Measurements from ENCODE around the gene ZMYM4.

The ZMYM4 gene

GRCh38 chr1:35274197-35274596, 5.7 kb downstream of the ZMYM4 start:
- DNase-seq (ENCODE audit: low read depth in 1 of 2, low spot score in 1 of 2), result no peak

DNA sequence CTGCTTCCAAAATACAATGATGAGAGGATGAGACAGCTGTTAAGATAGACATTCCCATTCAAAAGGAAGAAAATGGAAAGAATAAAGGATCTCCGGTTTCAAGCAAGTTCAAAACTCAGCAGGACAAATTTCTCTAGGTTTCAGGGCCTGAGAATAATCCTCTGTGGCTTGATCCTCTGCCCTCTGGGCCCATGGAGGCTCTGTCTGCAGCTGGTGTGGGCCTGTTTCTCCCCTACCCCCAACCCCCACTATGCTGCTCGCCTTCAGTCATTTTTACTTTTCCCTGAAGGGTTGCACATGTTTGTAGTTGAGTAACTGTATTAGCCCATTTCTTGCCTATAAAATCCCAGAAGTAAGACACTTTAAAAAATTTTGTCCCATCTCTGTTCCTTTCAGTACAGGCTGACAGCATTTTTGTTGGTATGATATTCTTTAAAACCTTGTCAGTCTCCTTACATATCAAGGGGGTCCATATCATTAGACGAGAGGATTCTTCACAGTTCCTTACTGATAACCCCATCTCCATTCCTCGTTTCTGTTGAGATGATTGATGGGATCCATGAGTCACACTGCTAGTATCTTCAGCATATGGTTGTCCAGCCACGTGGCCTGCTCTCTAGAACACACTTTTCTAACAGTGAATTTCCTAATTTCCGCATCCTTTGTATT, 10.5 kb downstream of the ZMYM4 start:
- no peak for DNase-seq (ENCODE audit: low read depth in 1 of 2, low spot score in 1 of 2)

- no peak for DNase-seq (ENCODE audit: low read depth in 1 of 2, low spot score in 1 of 2)
These were observed 11.0 kb downstream of the ZMYM4 start for GRCh38 chr1:35279555-35279904.

DNA sequence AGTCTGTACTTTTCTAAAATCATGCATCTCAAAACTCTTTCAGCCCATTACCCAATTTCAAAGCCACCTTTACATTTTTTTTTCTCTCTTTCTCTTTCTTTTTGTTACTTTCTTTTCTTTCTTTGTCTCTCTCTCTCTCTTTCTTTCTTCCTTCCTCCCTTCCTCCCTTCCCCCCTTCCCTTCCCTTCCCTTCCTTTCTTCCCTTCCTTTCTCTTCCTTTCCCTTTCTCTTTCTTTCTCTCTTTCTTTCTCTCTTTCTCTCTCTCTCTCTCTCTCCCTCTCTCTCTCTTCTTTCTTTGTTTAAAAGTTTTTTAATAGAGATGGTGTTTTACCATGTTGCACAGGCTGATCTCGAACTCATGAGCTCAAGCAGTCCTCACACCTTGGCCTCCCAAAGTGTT, 11.5 kb downstream of the ZMYM4 start:
- DNase-seq (ENCODE audit: low read depth in 1 of 2, low spot score in 1 of 2), result no peak

DNA sequence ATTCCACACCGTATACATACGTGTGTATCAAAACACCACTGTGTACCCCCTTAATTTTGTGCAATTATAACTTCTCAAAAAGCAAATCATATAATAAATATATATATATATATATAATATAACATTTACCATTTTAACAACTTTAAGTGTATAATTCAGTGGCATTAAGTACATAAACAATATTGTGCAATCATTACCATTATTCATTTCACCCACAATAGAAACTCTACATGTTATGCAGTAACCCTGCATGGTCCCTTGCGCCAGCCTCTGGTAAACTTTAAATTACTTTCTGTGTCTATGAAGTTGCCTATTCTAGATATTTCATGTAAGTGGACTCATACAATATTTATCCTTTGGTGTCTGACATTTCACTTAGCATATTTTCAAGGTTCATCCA, 13.1 kb downstream of the ZMYM4 start:
- no peak for DNase-seq (ENCODE audit: low read depth in 1 of 2, low spot score in 1 of 2)

GRCh38 chr1:35282172-35282571, 13.7 kb downstream of the ZMYM4 start:
- no peak for DNase-seq (ENCODE audit: low read depth in 1 of 2, low spot score in 1 of 2)

DNA sequence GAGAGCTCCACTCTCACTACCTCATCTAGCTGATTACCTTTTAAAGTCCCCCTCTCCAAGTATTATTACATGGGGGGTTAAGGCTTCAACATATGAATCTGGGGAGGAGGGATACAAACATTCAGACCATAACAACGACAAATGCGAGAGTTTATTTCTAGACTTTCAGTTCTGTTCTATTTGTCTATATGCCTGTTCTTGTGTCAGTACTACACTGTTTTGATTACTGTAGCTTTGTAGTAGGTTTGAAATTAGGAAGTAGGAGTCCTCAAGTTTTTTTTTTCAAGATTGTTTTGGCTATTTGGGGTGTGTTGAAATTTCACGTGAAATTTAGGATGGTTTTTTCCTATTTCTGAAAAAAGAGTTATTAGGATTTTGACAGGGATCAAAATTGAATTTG, 16.3 kb downstream of the ZMYM4 start:
- DNase-seq (ENCODE audit: low read depth in 1 of 2, low spot score in 1 of 2), result no peak

GRCh38 chr1:35285771-35286606, 17.5 kb downstream of the ZMYM4 start:
- no peak for DNase-seq (ENCODE audit: low read depth in 1 of 2, low spot score in 1 of 2)

GRCh38 chr1:35287807-35288640, 19.5 kb downstream of the ZMYM4 start:
- DNase-seq (ENCODE audit: low read depth in 1 of 2, low spot score in 1 of 2), result no peak

- no peak for DNase-seq (ENCODE audit: low read depth in 1 of 2, low spot score in 1 of 2)
These were observed 20.3 kb downstream of the ZMYM4 start for GRCh38 chr1:35288761-35289160.

GRCh38 chr1:35290452-35290851, 21.9 kb downstream of the ZMYM4 start:
- DNase-seq (ENCODE audit: low read depth in 1 of 2, low spot score in 1 of 2), result no peak

DNA sequence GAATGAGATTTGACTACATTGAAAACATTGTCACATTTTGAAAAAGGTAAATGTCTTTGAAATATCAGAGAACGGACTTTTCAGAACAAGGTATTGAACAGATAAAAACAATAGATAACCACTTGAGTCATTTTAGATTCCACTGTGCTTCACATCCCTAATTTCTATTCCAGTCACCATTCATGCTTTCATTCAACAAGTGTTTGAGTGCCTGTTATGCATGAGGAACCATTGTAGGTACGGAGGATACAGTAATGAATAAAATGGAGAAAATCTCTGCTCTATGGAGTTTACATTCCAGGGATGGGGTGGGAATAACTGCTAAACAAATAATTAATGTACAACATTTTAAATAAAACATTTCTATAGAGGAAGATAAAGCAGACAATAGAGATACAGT, 26.3 kb downstream of the ZMYM4 start:
- no peak for DNase-seq (ENCODE audit: low read depth in 1 of 2, low spot score in 1 of 2)

- DNase-seq (ENCODE audit: low read depth in 1 of 2, low spot score in 1 of 2), result no peak
These were observed 29.4 kb downstream of the ZMYM4 start for GRCh38 chr1:35297886-35298285.

GRCh38 chr1:35298464-35298863, 30.0 kb downstream of the ZMYM4 start:
- DNase-seq (ENCODE audit: low read depth in 1 of 2, low spot score in 1 of 2), result peak in 1 of 2 donors; percentile 4

- DNase-seq (ENCODE audit: low read depth in 1 of 2, low spot score in 1 of 2), result no peak
These were observed 31.9 kb downstream of the ZMYM4 start for GRCh38 chr1:35300376-35300775.

GRCh38 chr1:35301674-35302392, 33.3 kb downstream of the ZMYM4 start:
- no peak for DNase-seq (ENCODE audit: low read depth in 1 of 2, low spot score in 1 of 2)

- DNase-seq (ENCODE audit: low read depth in 1 of 2, low spot score in 1 of 2), result no peak
These were observed 36.9 kb downstream of the ZMYM4 start for GRCh38 chr1:35305383-35305782.

DNA sequence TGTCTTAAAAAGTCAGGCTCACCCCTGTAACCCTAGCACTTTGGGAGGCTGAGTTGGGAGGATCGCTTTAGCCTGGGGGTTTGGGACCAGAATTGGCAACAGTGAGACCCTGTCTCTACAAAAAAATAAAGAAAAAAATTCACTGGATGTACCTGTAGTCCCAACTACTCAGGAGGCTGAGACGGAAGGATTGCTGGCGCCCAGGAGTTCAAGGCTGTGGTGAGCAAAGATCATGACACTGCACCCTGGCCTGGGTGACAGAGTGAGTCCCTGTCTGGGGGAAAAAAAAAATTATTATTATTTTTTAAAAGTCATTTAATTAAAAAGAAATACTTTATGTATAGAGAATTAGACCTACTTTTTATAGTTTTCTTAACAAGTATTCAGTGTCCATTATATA, 47.1 kb downstream of the ZMYM4 start:
- DNase-seq (ENCODE audit: low read depth in 1 of 2, low spot score in 1 of 2), result no peak

DNA sequence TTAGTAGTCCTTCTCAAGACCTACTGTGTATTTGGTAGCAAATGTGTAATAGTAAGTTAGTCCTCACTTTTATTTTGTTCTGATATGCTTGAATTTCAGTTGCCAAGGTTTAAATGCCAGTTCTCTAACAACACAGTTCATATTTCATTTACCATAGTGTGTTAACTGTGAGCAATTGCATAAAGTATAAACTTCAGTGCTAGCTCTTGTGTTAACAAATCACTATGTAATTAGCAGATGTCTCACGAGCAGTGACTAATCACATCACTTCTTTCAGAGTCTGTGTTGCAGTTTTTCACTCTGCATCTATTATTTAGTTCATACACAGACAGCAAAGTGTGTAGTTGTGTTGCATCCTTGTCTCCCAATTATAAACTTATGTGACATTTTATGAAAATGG, 47.8 kb downstream of the ZMYM4 start:
- DNase-seq (ENCODE audit: low read depth in 1 of 2, low spot score in 1 of 2), result no peak

DNA sequence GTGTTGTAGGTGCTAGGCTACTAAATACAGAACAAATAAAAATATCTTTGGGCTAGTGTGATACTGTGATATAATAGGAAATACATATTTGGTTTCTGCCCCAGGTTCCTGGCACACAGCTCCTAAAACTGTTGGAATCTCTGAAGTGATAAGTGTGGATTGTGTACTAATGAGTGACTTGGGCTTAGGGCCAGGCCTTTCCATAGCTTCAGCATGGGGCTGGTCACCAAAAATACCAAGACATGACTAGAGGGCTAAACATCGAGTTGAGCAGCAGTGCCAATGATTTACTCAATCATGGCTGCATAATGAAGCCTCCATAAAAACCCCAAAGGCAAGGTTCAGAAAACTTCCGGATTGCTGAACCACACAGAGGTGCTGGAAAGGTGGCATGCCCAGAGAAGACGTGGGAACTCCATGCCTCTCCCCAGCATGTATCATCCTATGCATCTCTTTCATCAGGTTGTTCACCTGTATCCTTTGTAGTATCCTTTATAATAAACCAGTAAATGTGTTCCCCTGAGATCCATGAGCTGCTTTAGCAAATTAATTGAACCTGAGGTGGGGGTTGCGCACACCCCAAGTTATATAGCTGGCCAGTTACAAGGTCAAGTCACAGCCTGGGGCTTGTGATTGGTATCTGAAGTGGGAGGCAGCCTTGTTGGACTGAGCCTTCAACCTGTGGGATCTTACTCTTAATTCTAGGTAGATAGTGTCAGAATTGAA, 51.6 kb downstream of the ZMYM4 start:
- DNase-seq (ENCODE audit: low read depth in 1 of 2, low spot score in 1 of 2), result no peak

- no peak for DNase-seq (ENCODE audit: low read depth in 1 of 2, low spot score in 1 of 2)
These were observed 52.4 kb downstream of the ZMYM4 start for GRCh38 chr1:35320937-35321336.
